GM04504 (cell line): ENCODE data around the gene TMEM120B.

ENCODE experiments used
- DNase-seq: peaks from one replicate; pipeline ENCODE4 v3.0.0-alpha.2; 2012; ENCODE audit warnings: low read depth

The TMEM120B gene

DNA sequence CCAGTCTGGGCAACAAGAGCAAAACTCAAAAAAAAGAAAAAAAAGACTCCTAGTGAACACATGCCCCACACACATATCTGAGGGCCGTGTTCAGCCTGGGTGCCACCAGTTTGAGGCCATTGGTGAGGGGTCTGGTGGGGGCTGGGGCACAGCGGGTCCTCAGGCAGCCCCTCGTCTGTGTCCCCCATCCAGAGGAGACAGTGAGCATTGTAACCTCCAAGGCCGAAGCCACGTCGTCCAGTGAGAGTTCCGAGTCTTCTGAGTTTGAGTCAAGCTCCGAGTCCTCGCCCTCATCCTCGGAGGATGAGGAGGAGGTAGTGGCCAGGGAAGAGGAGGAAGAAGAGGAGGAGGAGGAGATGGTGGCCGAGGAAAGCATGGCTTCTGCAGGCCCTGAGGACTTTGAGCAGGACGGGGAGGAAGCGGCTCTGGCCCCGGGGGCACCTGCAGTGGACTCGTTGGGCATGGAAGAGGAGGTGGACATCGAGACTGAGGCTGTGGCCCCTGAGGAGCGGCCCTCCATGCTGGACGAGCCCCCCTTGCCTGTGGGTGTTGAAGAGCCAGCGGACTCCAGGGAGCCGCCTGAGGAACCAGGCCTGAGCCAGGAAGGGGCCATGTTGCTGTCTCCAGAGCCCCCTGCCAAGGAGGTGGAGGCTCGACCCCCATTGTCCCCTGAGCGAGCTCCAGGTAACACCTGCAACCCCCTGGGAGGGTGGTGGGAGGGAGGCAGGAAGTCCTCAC, 106.8 kb downstream of the TMEM120B start:
- no peak for DNase-seq

DNA sequence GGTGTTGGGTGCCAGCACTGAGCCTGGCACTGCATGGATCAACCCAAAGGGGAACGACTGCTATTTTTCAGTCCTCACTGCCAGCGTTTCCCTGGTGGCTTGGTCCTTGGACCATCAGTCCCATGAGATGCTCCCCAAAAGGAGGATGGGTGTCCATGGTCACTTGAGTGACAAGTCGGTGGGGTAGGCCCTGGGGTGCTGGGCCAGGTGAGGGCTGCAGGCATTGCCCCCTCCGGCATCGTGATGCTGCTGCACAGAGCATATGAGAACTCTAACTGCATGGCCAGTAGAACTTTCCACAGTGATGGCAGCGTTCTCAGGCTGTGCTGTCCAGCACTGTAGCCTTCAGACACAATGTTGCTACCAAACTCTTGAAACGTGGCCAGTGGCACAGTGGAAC, 107.5 kb downstream of the TMEM120B start:
- DNase-seq = no peak

DNA sequence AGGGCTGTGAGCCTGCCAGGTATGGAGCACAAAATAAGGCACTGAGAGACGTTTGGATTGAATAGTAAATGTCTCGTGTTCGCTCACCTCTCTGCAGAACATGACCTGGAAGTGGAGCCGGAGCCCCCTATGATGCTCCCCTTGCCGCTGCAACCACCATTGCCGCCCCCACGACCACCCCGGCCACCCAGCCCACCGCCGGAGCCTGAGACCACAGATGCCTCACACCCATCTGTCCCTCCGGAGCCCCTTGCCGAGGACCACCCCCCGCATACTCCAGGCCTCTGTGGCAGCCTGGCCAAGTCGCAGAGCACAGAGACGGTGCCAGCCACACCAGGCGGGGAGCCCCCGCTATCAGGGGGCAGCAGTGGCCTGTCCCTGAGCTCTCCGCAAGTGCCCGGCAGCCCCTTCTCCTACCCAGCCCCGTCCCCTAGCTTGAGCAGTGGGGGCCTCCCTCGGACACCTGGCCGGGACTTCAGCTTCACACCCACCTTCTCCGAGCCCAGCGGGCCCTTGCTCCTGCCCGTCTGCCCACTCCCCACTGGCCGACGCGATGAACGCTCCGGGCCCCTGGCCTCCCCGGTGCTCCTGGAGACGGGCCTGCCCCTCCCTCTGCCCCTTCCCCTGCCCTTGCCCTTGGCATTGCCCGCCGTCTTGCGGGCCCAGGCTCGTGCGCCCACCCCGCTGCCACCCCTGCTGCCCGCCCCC, 110.0 kb downstream of the TMEM120B start:
- DNase-seq = no peak

DNA sequence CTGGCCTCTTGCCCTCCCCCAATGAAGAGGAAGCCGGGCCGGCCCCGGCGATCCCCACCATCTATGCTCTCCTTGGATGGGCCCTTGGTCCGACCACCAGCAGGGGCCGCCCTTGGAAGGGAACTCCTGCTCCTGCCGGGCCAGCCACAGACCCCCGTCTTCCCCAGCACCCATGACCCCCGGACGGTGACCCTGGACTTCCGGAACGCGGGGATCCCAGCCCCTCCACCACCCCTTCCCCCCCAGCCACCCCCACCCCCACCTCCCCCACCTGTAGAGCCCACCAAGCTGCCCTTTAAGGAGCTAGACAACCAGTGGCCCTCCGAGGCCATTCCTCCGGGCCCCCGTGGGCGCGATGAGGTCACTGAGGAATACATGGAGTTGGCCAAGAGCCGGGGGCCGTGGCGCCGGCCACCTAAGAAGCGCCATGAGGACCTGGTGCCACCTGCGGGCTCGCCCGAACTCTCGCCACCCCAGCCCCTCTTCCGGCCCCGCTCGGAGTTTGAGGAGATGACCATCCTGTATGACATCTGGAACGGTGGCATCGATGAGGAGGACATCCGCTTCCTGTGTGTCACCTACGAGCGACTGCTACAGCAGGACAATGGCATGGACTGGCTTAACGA, 110.7 kb downstream of the TMEM120B start:
- DNase-seq = no peak

DNA sequence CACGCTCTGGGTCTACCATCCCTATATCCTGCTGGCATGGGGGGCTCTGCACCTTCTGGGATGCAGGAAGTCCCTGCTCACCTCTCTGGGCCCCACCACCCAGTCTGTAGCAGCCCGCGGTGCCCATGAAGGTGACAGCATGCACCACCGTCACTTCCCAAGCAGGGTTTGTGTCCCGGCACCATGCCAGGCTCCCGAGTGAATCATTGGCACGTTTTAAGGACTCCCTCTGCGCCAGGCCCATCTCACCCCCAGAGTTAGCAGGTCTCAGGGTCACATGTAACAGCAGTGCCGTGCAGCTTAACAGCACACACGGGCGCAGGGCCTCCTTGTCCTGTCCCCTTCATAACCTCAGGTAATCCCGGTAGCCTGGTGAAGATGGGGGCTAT, 111.2 kb downstream of the TMEM120B start:
- no peak for DNase-seq

DNA sequence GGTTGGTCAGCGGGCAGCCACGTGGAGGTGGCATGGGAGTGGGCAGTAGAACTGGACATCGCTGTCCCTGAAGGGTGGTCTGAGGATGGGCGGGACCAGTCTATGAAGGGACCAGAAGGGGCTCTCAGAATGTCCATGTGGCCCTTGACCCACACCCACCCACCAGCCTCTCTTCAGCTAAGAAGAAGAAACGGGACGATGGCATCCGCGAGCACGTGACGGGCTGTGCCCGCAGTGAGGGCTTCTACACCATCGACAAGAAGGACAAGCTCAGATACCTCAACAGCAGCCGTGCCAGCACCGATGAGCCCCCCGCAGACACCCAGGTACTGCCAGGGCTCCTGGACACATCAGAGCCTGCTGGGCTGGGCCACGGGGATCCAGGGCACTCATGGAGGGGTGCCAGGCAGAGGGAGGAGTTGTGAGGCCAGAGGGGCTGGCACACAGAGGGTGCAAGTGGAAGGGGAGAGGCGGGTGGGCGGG, 112.5 kb downstream of the TMEM120B start:
- DNase-seq = no peak

DNA sequence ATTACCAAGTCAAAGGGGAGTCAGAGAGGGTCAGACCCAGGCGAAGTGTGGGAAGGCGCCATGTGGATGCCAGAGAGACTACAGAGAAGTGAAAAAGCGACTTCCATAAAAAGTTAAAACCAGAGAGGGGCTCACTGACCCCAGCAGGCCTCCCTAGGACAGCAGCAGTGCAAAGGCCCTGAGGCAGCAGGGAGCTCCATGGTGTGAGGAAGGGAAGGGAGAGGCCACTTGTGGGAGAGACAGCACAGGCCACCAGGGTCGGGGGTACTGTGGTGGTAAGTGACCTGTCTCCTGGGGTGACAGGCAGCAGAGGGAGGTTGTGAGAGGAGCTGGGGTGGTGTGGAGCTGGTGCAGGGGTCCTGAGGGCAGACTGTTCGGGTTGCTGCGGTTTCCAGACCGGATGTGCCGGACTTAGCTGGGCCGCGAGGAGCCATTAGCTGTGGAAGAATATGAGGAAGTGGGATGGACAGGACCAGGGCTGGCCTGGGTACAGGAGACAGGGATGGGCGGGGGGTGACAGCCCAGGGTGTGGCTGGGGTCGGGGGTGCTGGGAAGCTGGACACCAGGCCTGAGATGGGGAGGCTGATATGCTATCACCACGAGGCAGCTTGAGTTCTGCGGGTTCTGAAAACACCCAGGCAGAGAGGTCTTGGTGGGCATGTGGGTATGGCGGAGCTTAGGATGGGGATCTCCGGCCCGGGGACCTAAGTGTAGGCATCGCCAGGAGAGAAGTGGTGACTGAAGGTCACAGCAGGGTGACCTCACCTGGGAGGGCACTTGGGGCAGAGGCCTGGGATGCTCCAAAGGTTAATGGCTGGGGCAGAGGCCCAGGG, 114.0 kb downstream of the TMEM120B start:
- DNase-seq = no peak

DNA sequence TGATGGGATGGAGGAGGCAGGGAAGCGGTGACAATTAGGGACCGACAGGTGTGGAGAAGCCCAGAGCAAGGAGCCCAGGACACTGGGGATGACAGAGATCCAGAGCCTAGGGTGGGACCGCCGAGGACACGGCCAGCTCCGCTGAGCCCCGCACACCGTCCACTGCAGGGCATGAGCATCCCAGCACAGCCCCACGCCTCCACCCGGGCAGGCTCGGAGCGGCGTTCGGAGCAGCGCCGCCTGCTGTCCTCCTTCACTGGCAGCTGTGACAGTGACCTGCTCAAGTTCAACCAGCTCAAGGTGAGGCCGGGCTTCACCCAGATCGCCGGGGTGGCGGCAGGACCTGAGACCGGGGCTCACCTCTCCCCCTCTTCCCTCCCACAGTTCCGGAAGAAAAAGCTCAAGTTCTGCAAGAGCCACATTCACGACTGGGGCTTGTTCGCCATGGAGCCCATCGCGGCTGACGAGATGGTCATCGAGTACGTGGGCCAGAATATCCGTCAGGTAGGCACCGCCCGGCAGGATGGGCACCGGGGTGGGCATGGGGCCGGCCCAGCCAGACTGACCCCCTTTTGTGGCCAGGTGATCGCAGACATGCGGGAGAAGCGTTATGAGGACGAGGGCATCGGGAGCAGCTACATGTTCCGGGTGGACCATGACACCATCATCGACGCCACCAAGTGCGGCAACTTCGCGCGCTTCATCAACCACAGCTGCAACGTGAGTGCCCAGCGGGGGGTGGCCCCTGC, 115.0 kb downstream of the TMEM120B start:
- DNase-seq = no peak

DNA sequence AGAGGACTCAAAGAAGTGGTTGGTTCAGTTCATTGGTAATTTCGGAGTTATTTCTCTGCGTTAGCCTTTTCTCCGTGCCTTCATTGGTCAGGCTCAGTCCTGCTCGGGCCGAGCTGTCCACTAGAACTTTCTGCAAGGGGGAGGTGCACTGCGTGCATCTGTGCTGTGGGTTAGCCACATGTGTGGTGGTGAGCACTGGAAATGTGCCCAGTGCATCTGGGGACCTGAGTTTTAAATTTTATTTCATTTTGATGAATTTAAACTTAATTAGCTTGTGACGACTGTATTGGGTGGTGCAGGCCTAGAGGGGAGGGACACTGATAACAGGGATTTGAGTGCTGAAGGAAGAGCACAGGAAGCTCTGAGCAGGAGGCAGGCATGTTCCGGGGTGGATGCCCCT, 115.8 kb downstream of the TMEM120B start:
- DNase-seq = no peak

DNA sequence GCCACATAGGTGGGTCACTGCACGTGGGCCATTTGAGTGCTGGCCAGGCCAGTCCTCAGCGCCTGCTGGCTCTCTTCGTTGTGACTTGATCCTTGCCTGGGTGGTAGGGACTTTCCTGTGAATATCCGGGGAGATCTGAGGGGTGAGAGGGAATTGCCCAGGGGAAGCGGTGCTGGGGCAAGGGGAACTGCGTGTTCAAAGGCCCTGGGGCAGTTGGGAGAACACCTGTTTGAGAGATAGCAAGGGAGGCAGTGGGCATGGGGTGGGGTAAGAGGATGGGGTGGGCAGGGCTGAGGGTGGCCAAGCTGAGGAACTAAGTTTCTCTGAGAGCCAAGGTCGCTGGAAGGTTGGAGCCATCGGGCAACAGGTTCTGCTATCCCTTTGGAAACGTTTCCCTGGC, 116.3 kb downstream of the TMEM120B start:
- no peak for DNase-seq

DNA sequence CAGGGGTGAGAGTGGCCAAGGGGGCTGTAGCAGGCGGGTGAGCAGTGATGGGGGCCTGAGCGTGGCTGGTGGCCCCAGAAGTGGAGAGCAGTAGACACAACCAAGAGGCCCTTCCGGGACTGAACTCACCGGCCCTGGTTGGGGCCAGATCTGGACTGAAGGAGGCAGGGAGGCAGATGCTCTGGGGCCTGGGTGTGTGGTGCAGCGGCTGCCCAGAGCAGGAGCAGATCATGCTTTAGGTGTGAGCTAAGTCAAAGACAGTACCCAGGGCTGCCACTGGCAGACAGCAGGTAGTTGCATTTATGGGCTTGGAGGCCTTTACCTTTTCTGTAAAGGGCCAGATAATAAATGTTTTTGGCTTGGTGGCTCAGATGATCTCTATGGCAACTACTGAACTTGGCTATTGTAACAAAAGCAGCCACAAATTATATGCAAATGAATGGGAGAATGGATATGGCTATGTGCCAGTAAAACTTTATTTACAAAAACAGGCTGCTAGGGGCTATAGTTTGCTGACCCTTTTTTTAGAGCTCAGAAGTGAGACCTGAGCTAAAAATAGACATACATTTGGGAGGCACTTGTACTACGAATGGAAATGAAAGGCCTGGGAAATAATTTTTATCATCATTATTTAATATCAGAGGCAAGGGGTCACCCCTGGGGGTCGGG, 116.8 kb downstream of the TMEM120B start:
- no peak for DNase-seq

DNA sequence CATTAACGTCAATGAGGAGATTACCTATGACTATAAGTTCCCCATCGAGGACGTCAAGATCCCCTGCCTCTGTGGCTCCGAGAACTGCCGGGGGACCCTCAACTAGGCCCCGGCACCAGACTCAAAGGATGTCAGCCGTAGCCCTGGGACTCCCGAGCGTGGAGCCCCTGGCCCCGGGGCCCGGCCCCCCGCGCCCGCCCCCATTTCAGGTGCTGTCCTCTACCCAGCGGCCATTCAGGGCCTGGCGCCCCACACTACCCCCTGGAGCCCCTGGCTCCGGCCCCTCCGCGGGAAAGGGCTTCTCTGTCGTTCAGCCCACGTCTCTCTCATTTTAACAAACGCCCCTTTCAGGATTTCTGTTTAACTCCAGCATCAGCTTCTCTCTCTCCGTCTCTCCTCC, 117.6 kb downstream of the TMEM120B start:
- DNase-seq = no peak

DNA sequence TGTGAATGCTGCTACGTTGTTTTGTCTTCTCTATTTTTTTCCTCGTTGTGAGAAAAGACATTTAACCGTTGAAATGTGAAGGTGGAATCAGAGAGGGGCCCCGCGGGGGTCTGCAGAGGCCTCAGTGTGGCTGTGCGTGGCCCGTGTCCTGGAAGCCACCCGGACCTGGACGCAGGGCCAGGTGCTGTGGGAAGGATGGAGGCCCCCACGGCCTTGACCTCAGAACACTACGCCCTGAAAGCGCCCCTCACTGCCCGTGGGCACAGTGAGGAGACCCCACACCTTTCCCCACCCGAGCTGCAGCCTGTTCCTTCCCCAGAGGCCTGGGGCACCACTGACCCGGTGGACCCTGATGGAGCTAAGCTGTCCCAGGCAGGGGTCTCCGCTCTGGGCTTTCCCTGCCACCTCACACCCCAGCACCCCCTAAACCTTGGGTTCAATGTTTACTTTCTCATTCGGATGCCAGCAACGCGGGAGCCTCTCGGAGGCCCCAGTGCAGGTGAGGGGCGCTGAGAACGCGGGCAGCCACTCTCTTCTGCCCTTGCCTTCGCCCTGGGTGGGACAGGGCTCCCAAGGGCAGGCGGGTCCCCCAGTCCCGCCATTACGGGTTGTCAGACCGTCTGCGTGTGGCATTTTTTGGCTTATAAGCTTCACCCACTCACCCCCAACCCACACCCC, 118.2 kb downstream of the TMEM120B start:
- no peak for DNase-seq
